IMR-90 (cell line): ENCODE results near the gene DCP2.

Experiments
- CHD1 ChIP-seq: IDR thresholded peaks from 2 replicates; pipeline ENCODE4 v1.6.1; 2012; ENCODE audit warnings: low read depth, low read length, improper control_type of control experiment
- CTCF ChIP-seq: conservative IDR thresholded peaks from 2 replicates; pipeline ENCODE4 v1.5.1; 2012; ENCODE audit warnings: mild to moderate bottlenecking, low read depth, low read length, improper control_type of control experiment
- ELK1 ChIP-seq: fragments of 150-350 bp; IDR thresholded peaks from 2 replicates; pipeline ENCODE4 v1.6.1; 2016; ENCODE audit warnings: low read depth, mild to moderate bottlenecking, low read length, moderate library complexity, borderline replicate concordance
- FOS ChIP-seq: fragments of 150-350 bp; IDR thresholded peaks from 2 replicates; pipeline ENCODE4 v1.6.1; 2016; ENCODE audit warnings: low read depth, low read length
- MAFK ChIP-seq: IDR thresholded peaks from 2 replicates; pipeline ENCODE4 v1.6.1; 2012; ENCODE audit warnings: low read depth, low read length, improper control_type of control experiment
- MAZ ChIP-seq: IDR thresholded peaks from 2 replicates; pipeline ENCODE4 v1.6.1; 2012; ENCODE audit warnings: low read depth, mild to moderate bottlenecking, low read length, improper control_type of control experiment, moderate library complexity, borderline replicate concordance
- MXI1 ChIP-seq: IDR thresholded peaks from 2 replicates; pipeline ENCODE4 v1.6.1; 2012; ENCODE audit warnings: low read depth, mild to moderate bottlenecking, low read length, moderate library complexity, borderline replicate concordance
- POLR2A ChIP-seq: IDR thresholded peaks from 2 replicates; pipeline ENCODE4 v1.6.1; 2012; ENCODE audit warnings: mild to moderate bottlenecking, low read depth, low read length
- RCOR1 ChIP-seq: IDR thresholded peaks from 2 replicates; pipeline ENCODE4 v1.6.1; 2012; ENCODE audit warnings: mild to moderate bottlenecking, low read length, improper control_type of control experiment; ENCODE audit not compliant: insufficient replicate concordance
- RFX5 ChIP-seq: IDR thresholded peaks from 2 replicates; pipeline ENCODE4 v1.8.0; 2012; ENCODE audit warnings: low read depth, mild to moderate bottlenecking, low read length, moderate library complexity
- SMC3 ChIP-seq: fragments of 150-350 bp; IDR thresholded peaks from 2 replicates; pipeline ENCODE4 v1.6.1; 2016; ENCODE audit warnings: low read depth, mild to moderate bottlenecking, antibody characterized with exemption, low read length, moderate library complexity
- USF2 ChIP-seq: fragments of 150-350 bp; IDR thresholded peaks from 2 replicates; pipeline ENCODE4 v1.6.1; 2017; ENCODE audit warnings: mild to moderate bottlenecking, antibody characterized with exemption, low read length, low read depth

GRCh38 chr5:113047733-113048652 lies 71.4 kb downstream of the DCP2 start:
- TF ChIP-seq RCOR1 (no peak), SMC3 (no peak), MAFK (no peak), FOS (no peak), CTCF (no peak), RFX5 (no peak), ELK1 (no peak), POLR2A (no peak), CHD1 (no peak), MXI1 (no peak), MAZ (no peak), USF2 (no peak)
